HG02981 (cell line): ENCODE measurements around the gene DLGAP4.

Experiments
- ATAC-seq: cut with Tn5 transposase; IDR thresholded peaks from one replicate; pipeline ENCODE4 v1.9.1; 2021; ENCODE audit warnings: mild to moderate bottlenecking, moderate library complexity; ENCODE audit not compliant: unreplicated experiment

DLGAP4 gene

GRCh38 chr20:36307412-36308325, 1.5 kb downstream of the DLGAP4 start:
- no peak for ATAC-seq

GRCh38 chr20:36308353-36308752, 2.2 kb downstream of the DLGAP4 start:
- ATAC-seq, result no peak

GRCh38 chr20:36308986-36309385, 2.8 kb downstream of the DLGAP4 start:
- ATAC-seq, result no peak

- no peak for ATAC-seq
Observed at GRCh38 chr20:36309643-36310042, 3.5 kb downstream of the DLGAP4 start.

GRCh38 chr20:36310215-36310981, 4.3 kb downstream of the DLGAP4 start:
- ATAC-seq, result no peak

GRCh38 chr20:36311141-36311853, 5.2 kb downstream of the DLGAP4 start:
- ATAC-seq, result no peak

- ATAC-seq, result no peak
Observed at GRCh38 chr20:36311854-36312723, 6.0 kb downstream of the DLGAP4 start.

GRCh38 chr20:36312724-36313441, 6.7 kb downstream of the DLGAP4 start:
- ATAC-seq, result no peak

GRCh38 chr20:36313476-36313875, 7.3 kb downstream of the DLGAP4 start:
- ATAC-seq, result no peak

- ATAC-seq, result no peak
Observed at GRCh38 chr20:36313926-36314325, 7.8 kb downstream of the DLGAP4 start.

GRCh38 chr20:36314734-36315544, 8.8 kb downstream of the DLGAP4 start:
- no peak for ATAC-seq

GRCh38 chr20:36315545-36316351, 9.6 kb downstream of the DLGAP4 start:
- no peak for ATAC-seq

- ATAC-seq, result no peak
Observed at GRCh38 chr20:36317675-36318074, 11.5 kb downstream of the DLGAP4 start.

- no peak for ATAC-seq
Observed at GRCh38 chr20:36318166-36318565, 12.0 kb downstream of the DLGAP4 start.

GRCh38 chr20:36319356-36320260, 13.5 kb downstream of the DLGAP4 start:
- no peak for ATAC-seq

- ATAC-seq, result no peak
Observed at GRCh38 chr20:36320261-36320897, 14.2 kb downstream of the DLGAP4 start.
